GM23338 (cell line): ENCODE results near the gene VAMP7. TPM values are rescaled to one million over a fixed set of nuclear protein-coding genes. Genes with fewer than 3 reads are reported as not detected.

ENCODE experiments used
- ATAC-seq: fragments of 200-7000 bp; cut with Tn5 transposase; 3 replicates; pipeline ENCODE4 v1.9.1; 2020
- DNase-seq: peaks from one replicate; pipeline ENCODE4 v3.0.0-alpha.2; 2015; ENCODE audit warnings: low spot score
- H2AFZ ChIP-seq: fragments of 200-600 bp; sonication (generic); 2 replicates; pipeline ENCODE4 v1.8.0; 2016; ENCODE audit warnings: antibody characterized with exemption, mild to moderate bottlenecking, moderate library complexity
- H3F3A ChIP-seq: fragments of 200-600 bp; sonication (generic); replicated peaks from 2 replicates; pipeline ENCODE4 v1.8.0; 2017; ENCODE audit warnings: antibody characterized with exemption, mixed run types, low read depth
- H3K27ac ChIP-seq: fragments of 200-600 bp; sonication (generic); 2 replicates; pipeline ENCODE4 v1.6.1; 2016; ENCODE audit warnings: low read depth
- H3K27me3 ChIP-seq: fragments of 200-600 bp; sonication (generic); 2 replicates; pipeline ENCODE4 v1.8.0; 2016; ENCODE audit warnings: mild to moderate bottlenecking, mixed run types, moderate library complexity; ENCODE audit not compliant: insufficient read depth
- H3K36me3 ChIP-seq: fragments of 200-600 bp; sonication (generic); 2 replicates; pipeline ENCODE4 v1.8.0; 2016; ENCODE audit warnings: mild to moderate bottlenecking; ENCODE audit not compliant: insufficient read depth
- H3K4me1 ChIP-seq: fragments of 200-600 bp; sonication (generic); 2 replicates; pipeline ENCODE4 v1.8.0; 2016; ENCODE audit warnings: mild to moderate bottlenecking, moderate library complexity; ENCODE audit not compliant: insufficient read depth
- H3K4me2 ChIP-seq: fragments of 200-600 bp; sonication (generic); 2 replicates; pipeline ENCODE4 v1.7.1; 2017; ENCODE audit warnings: mixed run types
- H3K4me3 ChIP-seq: fragments of 200-600 bp; sonication (generic); 2 replicates; pipeline ENCODE4 v1.6.1; 2016; ENCODE audit warnings: mixed run types
- H3K79me2 ChIP-seq: fragments of 200-600 bp; sonication (generic); replicated peaks from 2 replicates; pipeline ENCODE4 v1.8.0; 2017; ENCODE audit warnings: mild to moderate bottlenecking; ENCODE audit not compliant: insufficient read depth
- H3K9me2 ChIP-seq: fragments of 200-600 bp; sonication (generic); 2 replicates; pipeline ENCODE4 v1.8.0; 2017; ENCODE audit not compliant: insufficient read depth
- H4K20me1 ChIP-seq: fragments of 200-600 bp; sonication (generic); replicated peaks from 2 replicates; pipeline ENCODE4 v1.8.0; 2017; ENCODE audit warnings: mild to moderate bottlenecking; ENCODE audit not compliant: insufficient read depth
- H3K27ac Mint-ChIP-seq: 2 replicates; pipeline ENCODE4 v1.8.0; 2020; ENCODE audit warnings: inconsistent platforms, mild to moderate bottlenecking, moderate library complexity, mixed read lengths
- H3K27me3 Mint-ChIP-seq: 3 replicates; pipeline ENCODE4 v1.8.0; 2022; ENCODE audit warnings: low read depth, mild to moderate bottlenecking, moderate library complexity, mixed read lengths, inconsistent platforms; ENCODE audit not compliant: insufficient read depth, poor library complexity
- H3K36me3 Mint-ChIP-seq: 3 replicates; pipeline ENCODE4 v1.8.0; 2021; ENCODE audit warnings: low read depth, mild to moderate bottlenecking, inconsistent platforms, moderate library complexity, mixed read lengths
- H3K4me1 Mint-ChIP-seq: 3 replicates; pipeline ENCODE4 v1.8.0; 2020; ENCODE audit warnings: mild to moderate bottlenecking, inconsistent platforms, mixed read lengths
- H3K4me3 Mint-ChIP-seq: 3 replicates; pipeline ENCODE4 v1.8.0; 2021; ENCODE audit warnings: moderate library complexity, mild to moderate bottlenecking, inconsistent platforms, mixed read lengths
- H3K9me3 Mint-ChIP-seq: 3 replicates; pipeline ENCODE4 v1.8.0; 2020; ENCODE audit warnings: moderate library complexity, mild to moderate bottlenecking, inconsistent platforms, mixed read lengths
- CREB1 ChIP-seq: fragments of 250-450 bp; sonication (Bioruptor Pico); IDR thresholded peaks from 2 replicates; pipeline ENCODE4 v1.5.0; 2020; ENCODE audit warnings: low read depth, mild to moderate bottlenecking, moderate library complexity
- EZH2 ChIP-seq: fragments of 200-600 bp; sonication (generic); IDR thresholded peaks from one replicate; pipeline ENCODE4 v1.8.0; 2017; ENCODE audit warnings: antibody characterized with exemption, mild to moderate bottlenecking, low read depth; ENCODE audit not compliant: unreplicated experiment
- EZH2phosphoT487 ChIP-seq: fragments of 200-600 bp; sonication (generic); IDR thresholded peaks from one replicate; pipeline ENCODE4 v1.8.1; 2018; ENCODE audit warnings: antibody characterized with exemption; ENCODE audit not compliant: unreplicated experiment
- JUNB ChIP-seq: IDR thresholded peaks from one replicate; pipeline ENCODE4 v1.6.1; 2016; ENCODE audit warnings: antibody characterized with exemption; ENCODE audit not compliant: unreplicated experiment
- NANOG ChIP-seq: IDR thresholded peaks from 2 replicates; pipeline ENCODE4 v1.6.1; 2016; ENCODE audit warnings: antibody characterized with exemption, borderline replicate concordance
- POLR2AphosphoS5 ChIP-seq: IDR thresholded peaks from 2 replicates; pipeline ENCODE4 v1.6.1; 2016; ENCODE audit warnings: antibody characterized with exemption, low read depth
- STAT1 ChIP-seq: IDR thresholded peaks from one replicate; pipeline ENCODE4 v1.6.1; 2016; ENCODE audit warnings: antibody characterized with exemption; ENCODE audit not compliant: unreplicated experiment
- ZNF114 ChIP-seq: fragments of 250-450 bp; sonication (Bioruptor Pico); IDR thresholded peaks from 2 replicates; pipeline ENCODE4 v1.5.0; 2020; ENCODE audit warnings: mild to moderate bottlenecking, moderate library complexity
- ZNF331 ChIP-seq: fragments of 250-450 bp; sonication (Bioruptor Pico); IDR thresholded peaks from 2 replicates; pipeline ENCODE4 v1.5.0; 2020; ENCODE audit warnings: low read depth, mild to moderate bottlenecking, moderate library complexity
- polyA plus RNA-seq: library from polyadenylated mRNA; unstranded; fragments of >200 nt; fragmentation: Nextera tagmentation; extraction: Ambion mirVana; gene quantifications from 2 replicates; pipeline ENCODE4 v1.2.1, GENCODE V29; 2016
- total RNA-seq: library from RNA; depleted of rRNA; stranded (reverse); fragments of >200 nt; shearing (Covaris generic); gene quantifications from 2 replicates; pipeline ENCODE4 v1.2.3, GENCODE V29; 2014
- TF ChIP-seq, protein P1 (sequence below), 2 experiments: fragments of 200-600 bp in 1 of 2; sonication (generic) in 1 of 2; conservative IDR thresholded peaks; 2 replicates each; pipeline versions ENCODE4 v1.5.1 to v1.6.1; 2016 to 2017; ENCODE audit warnings: antibody characterized with exemption in 2 of 2, low read depth in 2 of 2, mild to moderate bottlenecking in 2 of 2, moderate library complexity in 1 of 2
- TF ChIP-seq, protein P2 (sequence below): fragments of 250-450 bp; sonication (Bioruptor Pico); IDR thresholded peaks from 2 replicates; pipeline ENCODE4 v1.5.0; 2020; ENCODE audit warnings: mild to moderate bottlenecking, moderate library complexity
- TF ChIP-seq, protein P3 (sequence below): IDR thresholded peaks from one replicate; pipeline ENCODE4 v1.6.1; 2018; ENCODE audit warnings: antibody characterized with exemption; ENCODE audit not compliant: unreplicated experiment
- TF ChIP-seq, protein P4 (sequence below): IDR thresholded peaks from 2 replicates; pipeline ENCODE4 v1.6.1; 2016; ENCODE audit warnings: antibody characterized with exemption

Gene VAMP7
- total and polyA plus RNA-seq, 2 experiments from 2014 or later = 14.0 to 22.7 TPM

DNA sequence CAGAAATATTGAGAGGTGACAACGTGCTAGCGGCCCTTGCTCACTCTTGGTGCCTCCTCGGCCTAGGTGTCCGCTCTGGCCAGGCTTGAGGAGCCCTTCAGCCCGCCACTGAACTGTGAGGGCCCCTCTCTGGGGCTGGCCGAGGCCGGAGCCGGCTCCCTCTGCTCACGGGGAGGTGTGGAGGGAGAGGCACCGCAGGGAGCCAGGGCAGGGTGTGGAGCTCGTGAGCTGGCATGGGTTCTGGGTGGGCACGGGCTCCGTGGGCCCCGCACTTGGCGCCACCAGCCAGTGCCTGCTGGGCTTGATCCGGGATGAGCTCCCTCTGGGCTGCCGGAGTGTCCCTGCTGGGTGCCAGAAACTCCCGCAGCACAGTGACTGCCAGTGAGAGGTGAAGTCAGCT is 16.0 kb upstream of the VAMP7 start:
- H3K4me3 ChIP-seq = no peak overlapping the region
- H3K36me3 Mint-ChIP-seq = peaks cover 16% of the 10 kb centered on the region

More for the DNA sequence above, 16.0 kb upstream of the VAMP7 start:
- ATAC-seq (no peak), DNase-seq (no peak)
- H3K4me3 Mint-ChIP-seq = no peak overlapping the region
- Histone ChIP-seq H3F3A (no peaks in the 10 kb centered on the region), H2AFZ (no peak overlapping the region), H3K79me2 (no peaks in the 10 kb centered on the region), H3K36me3 (peaks cover 5% of the 10 kb centered on the region; the same call in 1 of the 2 replicates), H3K4me2 (no peak overlapping the region), H3K9me2 (peaks cover 6% of the 10 kb centered on the region; the same call in 1 of the 2 replicates), H3K4me1 (no peaks in the 10 kb centered on the region), H4K20me1 (no peaks in the 10 kb centered on the region), H3K27me3 (no peaks in the 10 kb centered on the region), H3K27ac (no peak overlapping the region)
- no peaks in the 10 kb centered on the region for H3K27me3 Mint-ChIP-seq
- TF ChIP-seq, protein P1, sequence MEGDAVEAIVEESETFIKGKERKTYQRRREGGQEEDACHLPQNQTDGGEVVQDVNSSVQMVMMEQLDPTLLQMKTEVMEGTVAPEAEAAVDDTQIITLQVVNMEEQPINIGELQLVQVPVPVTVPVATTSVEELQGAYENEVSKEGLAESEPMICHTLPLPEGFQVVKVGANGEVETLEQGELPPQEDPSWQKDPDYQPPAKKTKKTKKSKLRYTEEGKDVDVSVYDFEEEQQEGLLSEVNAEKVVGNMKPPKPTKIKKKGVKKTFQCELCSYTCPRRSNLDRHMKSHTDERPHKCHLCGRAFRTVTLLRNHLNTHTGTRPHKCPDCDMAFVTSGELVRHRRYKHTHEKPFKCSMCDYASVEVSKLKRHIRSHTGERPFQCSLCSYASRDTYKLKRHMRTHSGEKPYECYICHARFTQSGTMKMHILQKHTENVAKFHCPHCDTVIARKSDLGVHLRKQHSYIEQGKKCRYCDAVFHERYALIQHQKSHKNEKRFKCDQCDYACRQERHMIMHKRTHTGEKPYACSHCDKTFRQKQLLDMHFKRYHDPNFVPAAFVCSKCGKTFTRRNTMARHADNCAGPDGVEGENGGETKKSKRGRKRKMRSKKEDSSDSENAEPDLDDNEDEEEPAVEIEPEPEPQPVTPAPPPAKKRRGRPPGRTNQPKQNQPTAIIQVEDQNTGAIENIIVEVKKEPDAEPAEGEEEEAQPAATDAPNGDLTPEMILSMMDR (conservative IDR thresholded peaks at IDR 0.05; ENCODE audit: low read depth in 2 of 2) = no peak
- no peak for TF ChIP-seq POLR2AphosphoS5
- TF ChIP-seq, protein P2, sequence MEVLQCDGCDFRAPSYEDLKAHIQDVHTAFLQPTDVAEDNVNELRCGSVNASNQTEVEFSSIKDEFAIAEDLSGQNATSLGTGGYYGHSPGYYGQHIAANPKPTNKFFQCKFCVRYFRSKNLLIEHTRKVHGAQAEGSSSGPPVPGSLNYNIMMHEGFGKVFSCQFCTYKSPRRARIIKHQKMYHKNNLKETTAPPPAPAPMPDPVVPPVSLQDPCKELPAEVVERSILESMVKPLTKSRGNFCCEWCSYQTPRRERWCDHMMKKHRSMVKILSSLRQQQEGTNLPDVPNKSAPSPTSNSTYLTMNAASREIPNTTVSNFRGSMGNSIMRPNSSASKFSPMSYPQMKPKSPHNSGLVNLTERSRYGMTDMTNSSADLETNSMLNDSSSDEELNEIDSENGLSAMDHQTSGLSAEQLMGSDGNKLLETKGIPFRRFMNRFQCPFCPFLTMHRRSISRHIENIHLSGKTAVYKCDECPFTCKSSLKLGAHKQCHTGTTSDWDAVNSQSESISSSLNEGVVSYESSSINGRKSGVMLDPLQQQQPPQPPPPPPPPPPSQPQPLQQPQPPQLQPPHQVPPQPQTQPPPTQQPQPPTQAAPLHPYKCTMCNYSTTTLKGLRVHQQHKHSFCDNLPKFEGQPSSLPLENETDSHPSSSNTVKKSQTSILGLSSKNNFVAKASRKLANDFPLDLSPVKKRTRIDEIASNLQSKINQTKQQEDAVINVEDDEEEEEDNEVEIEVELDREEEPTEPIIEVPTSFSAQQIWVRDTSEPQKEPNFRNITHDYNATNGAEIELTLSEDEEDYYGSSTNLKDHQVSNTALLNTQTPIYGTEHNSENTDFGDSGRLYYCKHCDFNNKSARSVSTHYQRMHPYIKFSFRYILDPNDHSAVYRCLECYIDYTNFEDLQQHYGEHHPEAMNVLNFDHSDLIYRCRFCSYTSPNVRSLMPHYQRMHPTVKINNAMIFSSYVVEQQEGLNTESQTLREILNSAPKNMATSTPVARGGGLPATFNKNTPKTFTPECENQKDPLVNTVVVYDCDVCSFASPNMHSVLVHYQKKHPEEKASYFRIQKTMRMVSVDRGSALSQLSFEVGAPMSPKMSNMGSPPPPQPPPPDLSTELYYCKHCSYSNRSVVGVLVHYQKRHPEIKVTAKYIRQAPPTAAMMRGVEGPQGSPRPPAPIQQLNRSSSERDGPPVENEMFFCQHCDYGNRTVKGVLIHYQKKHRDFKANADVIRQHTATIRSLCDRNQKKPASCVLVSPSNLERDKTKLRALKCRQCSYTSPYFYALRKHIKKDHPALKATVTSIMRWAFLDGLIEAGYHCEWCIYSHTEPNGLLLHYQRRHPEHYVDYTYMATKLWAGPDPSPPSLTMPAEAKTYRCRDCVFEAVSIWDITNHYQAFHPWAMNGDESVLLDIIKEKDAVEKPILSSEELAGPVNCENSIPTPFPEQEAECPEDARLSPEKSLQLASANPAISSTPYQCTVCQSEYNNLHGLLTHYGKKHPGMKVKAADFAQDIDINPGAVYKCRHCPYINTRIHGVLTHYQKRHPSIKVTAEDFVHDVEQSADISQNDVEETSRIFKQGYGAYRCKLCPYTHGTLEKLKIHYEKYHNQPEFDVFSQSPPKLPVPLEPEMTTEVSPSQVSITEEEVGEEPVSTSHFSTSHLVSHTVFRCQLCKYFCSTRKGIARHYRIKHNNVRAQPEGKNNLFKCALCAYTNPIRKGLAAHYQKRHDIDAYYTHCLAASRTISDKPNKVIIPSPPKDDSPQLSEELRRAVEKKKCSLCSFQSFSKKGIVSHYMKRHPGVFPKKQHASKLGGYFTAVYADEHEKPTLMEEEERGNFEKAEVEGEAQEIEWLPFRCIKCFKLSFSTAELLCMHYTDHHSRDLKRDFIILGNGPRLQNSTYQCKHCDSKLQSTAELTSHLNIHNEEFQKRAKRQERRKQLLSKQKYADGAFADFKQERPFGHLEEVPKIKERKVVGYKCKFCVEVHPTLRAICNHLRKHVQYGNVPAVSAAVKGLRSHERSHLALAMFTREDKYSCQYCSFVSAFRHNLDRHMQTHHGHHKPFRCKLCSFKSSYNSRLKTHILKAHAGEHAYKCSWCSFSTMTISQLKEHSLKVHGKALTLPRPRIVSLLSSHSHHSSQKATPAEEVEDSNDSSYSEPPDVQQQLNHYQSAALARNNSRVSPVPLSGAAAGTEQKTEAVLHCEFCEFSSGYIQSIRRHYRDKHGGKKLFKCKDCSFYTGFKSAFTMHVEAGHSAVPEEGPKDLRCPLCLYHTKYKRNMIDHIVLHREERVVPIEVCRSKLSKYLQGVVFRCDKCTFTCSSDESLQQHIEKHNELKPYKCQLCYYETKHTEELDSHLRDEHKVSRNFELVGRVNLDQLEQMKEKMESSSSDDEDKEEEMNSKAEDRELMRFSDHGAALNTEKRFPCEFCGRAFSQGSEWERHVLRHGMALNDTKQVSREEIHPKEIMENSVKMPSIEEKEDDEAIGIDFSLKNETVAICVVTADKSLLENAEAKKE = no peak
- TF ChIP-seq EZH2phosphoT487 = no peak
- TF ChIP-seq, protein P3, sequence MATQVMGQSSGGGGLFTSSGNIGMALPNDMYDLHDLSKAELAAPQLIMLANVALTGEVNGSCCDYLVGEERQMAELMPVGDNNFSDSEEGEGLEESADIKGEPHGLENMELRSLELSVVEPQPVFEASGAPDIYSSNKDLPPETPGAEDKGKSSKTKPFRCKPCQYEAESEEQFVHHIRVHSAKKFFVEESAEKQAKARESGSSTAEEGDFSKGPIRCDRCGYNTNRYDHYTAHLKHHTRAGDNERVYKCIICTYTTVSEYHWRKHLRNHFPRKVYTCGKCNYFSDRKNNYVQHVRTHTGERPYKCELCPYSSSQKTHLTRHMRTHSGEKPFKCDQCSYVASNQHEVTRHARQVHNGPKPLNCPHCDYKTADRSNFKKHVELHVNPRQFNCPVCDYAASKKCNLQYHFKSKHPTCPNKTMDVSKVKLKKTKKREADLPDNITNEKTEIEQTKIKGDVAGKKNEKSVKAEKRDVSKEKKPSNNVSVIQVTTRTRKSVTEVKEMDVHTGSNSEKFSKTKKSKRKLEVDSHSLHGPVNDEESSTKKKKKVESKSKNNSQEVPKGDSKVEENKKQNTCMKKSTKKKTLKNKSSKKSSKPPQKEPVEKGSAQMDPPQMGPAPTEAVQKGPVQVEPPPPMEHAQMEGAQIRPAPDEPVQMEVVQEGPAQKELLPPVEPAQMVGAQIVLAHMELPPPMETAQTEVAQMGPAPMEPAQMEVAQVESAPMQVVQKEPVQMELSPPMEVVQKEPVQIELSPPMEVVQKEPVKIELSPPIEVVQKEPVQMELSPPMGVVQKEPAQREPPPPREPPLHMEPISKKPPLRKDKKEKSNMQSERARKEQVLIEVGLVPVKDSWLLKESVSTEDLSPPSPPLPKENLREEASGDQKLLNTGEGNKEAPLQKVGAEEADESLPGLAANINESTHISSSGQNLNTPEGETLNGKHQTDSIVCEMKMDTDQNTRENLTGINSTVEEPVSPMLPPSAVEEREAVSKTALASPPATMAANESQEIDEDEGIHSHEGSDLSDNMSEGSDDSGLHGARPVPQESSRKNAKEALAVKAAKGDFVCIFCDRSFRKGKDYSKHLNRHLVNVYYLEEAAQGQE = no peak
- TF ChIP-seq EZH2 = no peak
- no peak for TF ChIP-seq NANOG
- no peak for TF ChIP-seq JUNB
- no peak for TF ChIP-seq ZNF114 (CRISPR knock-in tag)
- TF ChIP-seq, protein P4, sequence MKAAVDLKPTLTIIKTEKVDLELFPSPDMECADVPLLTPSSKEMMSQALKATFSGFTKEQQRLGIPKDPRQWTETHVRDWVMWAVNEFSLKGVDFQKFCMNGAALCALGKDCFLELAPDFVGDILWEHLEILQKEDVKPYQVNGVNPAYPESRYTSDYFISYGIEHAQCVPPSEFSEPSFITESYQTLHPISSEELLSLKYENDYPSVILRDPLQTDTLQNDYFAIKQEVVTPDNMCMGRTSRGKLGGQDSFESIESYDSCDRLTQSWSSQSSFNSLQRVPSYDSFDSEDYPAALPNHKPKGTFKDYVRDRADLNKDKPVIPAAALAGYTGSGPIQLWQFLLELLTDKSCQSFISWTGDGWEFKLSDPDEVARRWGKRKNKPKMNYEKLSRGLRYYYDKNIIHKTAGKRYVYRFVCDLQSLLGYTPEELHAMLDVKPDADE = no peak
- no peak for TF ChIP-seq ZNF331 (CRISPR knock-in tag)
- TF ChIP-seq CREB1 = no peak
- no peak for TF ChIP-seq STAT1
- no peak overlapping the region for H3K27ac Mint-ChIP-seq
- H3K9me3 Mint-ChIP-seq = peaks cover 88% of the 10 kb centered on the region
- no peaks in the 10 kb centered on the region for H3K4me1 Mint-ChIP-seq
